ENCODE results near the gene ZNF827. TPM values are rescaled to one million over a fixed set of nuclear protein-coding genes. Genes with fewer than 3 reads are reported as not detected.

Gene ZNF827
- total and polyA plus RNA-seq, 2 of the 13 experiments (the other 11 are each of a cell fraction or from before 2014, with no cell fraction given), result 2.8 TPM

DNA sequence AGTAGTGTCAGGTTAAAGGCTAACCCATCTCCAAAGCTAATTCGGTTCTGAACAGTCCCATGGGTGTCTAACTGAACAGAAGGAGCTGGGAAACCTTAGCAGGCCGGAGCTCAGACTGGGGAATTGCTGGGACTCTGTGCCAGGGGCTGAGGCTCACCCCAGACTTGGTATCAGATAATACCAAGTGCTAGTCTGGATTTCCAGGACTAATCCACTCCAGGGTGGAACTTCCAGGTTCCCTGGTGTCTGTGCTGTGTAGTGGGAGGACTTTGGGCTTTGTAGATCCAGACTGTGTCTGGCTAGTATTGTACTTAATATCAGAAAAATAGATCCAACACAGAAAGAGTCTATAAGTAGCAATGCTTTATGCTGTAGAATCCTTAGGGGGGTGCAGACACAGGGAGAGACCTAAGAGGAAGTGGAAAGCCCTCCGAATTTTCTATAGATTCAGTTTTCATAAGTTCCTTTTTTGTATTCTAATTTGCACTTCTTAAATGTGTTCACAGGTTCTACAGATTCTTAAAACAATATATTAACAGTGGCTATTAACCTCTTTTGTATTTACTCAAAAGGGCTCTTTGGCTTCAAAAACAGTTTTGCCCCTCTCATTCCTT, 4.1 kb downstream of the ZNF827 start:
- BruUV-seq (replicated peaks), result TSS peak; percentile 21
- Histone ChIP-seq H3K9ac (ENCODE audit: insufficient read depth, low read depth, low read length) (no peak overlapping the region), H3K4me2 (ENCODE audit: low read depth, low read length) (no peak overlapping the region), H3K27ac (ENCODE audit: extremely low read length, insufficient read depth, low read length) (no peak overlapping the region), H3K9me3 (ENCODE audit: low read length) (no peaks in the 10 kb centered on the region), H3K4me3 (replicated peaks in 1 of 3; ENCODE audit: insufficient read depth in 1 of 3, low read depth in 2 of 3, low read length in 3 of 3) (no peak overlapping the region), H3K79me2 (ENCODE audit: insufficient read depth, low read length) (peaks cover 30% of the 10 kb centered on the region), H3K27me3 (ENCODE audit: control insufficient read depth in 1 of 2, insufficient read depth in 2 of 2, low read length in 2 of 2) (no peaks in the 10 kb centered on the region; a peak in 1 of 5 replicates), H4K20me1 (ENCODE audit: insufficient read depth, low read length) (0 out of 2 replicates have a peak, but pooled peaks cover 2% of the 10 kb centered on the region), H3K4me1 (ENCODE audit: insufficient read depth, low read length) (peaks cover 35% of the 10 kb centered on the region), H2AFZ (ENCODE audit: low read length) (no peak overlapping the region), H3K36me3 (replicated peaks in 1 of 2; ENCODE audit: control insufficient read depth in 1 of 2, insufficient read depth in 2 of 2, low read length in 2 of 2) (no peaks in the 10 kb centered on the region)
- ATAC-seq (no peak), DNase-seq (ENCODE audit: low spot score) (no peak), FAIRE-seq (no peak)
- ChIA-PET POLR2A (no interaction called here), CTCF (ENCODE audit: low intra/inter-chr PET ratio, low total read pairs) (no interaction called here)
- 98% methylated on average over 3 of the region's 3 CpGs for WGBS (ENCODE audit: low lambda C conversion rate)
- TF ChIP-seq TBX2 (CRISPR knock-in tag; IDR thresholded peaks at IDR 0.05; ENCODE audit: borderline replicate concordance) (no peak), ZNF430 (CRISPR knock-in tag; IDR thresholded peaks at IDR 0.05) (no peak), ZNF7 (CRISPR knock-in tag; IDR thresholded peaks at IDR 0.05) (peak; percentile 32; the same call in 1 of the 2 replicates), RBM39 (IDR thresholded peaks at IDR 0.05; ENCODE audit: low read depth, low read length, poor library complexity, severe bottlenecking) (no peak), U2AF1 (optimal IDR thresholded peaks at IDR 0.05; ENCODE audit: low read depth, low read length) (no peak), KLF9 (CRISPR knock-in tag; IDR thresholded peaks at IDR 0.05; ENCODE audit: low read depth) (no peak), DMAP1 (CRISPR knock-in tag; IDR thresholded peaks at IDR 0.05) (no peak), ELF3 (CRISPR knock-in tag; IDR thresholded peaks at IDR 0.05) (no peak)
- in situ Hi-C loops (cut with HindIII; ENCODE audit: extremely low pct_ligation_motif_present, low pct_unique_long_range_greater_than_20kb), result loop anchor here (10.0 kb wide), 1 partner anchor 200 kb away; no protein-coding TSS in a partner anchor
- intact Hi-C loops (cut with micrococcal nuclease; ENCODE audit: unreplicated experiment), result loop anchor here (5.0 kb wide), 1 partner anchor 42 kb away; no protein-coding TSS in a partner anchor

DNA sequence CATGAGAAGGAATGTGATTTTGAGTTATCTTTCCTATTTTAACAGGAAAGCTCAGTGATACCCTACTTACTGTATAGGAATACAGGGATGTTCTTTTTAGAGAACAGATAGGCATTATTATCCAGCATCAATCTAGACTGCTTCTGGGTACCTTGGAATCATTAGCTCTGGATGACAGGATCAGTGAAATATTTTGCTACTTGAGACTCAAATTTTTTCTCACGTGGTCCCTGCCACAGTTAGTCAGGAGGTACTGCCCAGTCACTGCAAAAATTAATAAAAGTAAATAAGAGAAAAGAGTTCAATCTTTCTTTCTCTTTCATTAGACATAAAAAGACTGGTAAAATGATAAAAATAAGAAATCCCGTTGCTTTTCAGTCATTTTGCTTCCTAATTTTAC, 5.5 kb downstream of the ZNF827 start:
- peaks cover 30% of the 10 kb centered on the region for H3K4me1 ChIP-seq (ENCODE audit: insufficient read depth, low read length)
- no peak overlapping the region for H3K9ac ChIP-seq (ENCODE audit: insufficient read depth, low read depth, low read length)
- no peak for TF ChIP-seq ESRRA (CRISPR knock-in tag; IDR thresholded peaks at IDR 0.05; ENCODE audit: low read depth)
- TF ChIP-seq ZFP90 (CRISPR knock-in tag; IDR thresholded peaks at IDR 0.05; ENCODE audit: borderline replicate concordance), result no peak
- TF ChIP-seq HOXD1 (CRISPR knock-in tag; IDR thresholded peaks at IDR 0.05), result no peak
- TF ChIP-seq ZNF652 (CRISPR knock-in tag; IDR thresholded peaks at IDR 0.05; ENCODE audit: borderline replicate concordance, low read depth), result no peak
- no peak for TF ChIP-seq DNMT3B (CRISPR knock-in tag; conservative IDR thresholded peaks at IDR 0.05)
- no peak for TF ChIP-seq ZNF83 (CRISPR knock-in tag; IDR thresholded peaks at IDR 0.05; ENCODE audit: borderline replicate concordance)
- TF ChIP-seq RFX5 (IDR thresholded peaks at IDR 0.05; ENCODE audit: low read depth, low read length), result no peak
- TF ChIP-seq, protein P1, sequence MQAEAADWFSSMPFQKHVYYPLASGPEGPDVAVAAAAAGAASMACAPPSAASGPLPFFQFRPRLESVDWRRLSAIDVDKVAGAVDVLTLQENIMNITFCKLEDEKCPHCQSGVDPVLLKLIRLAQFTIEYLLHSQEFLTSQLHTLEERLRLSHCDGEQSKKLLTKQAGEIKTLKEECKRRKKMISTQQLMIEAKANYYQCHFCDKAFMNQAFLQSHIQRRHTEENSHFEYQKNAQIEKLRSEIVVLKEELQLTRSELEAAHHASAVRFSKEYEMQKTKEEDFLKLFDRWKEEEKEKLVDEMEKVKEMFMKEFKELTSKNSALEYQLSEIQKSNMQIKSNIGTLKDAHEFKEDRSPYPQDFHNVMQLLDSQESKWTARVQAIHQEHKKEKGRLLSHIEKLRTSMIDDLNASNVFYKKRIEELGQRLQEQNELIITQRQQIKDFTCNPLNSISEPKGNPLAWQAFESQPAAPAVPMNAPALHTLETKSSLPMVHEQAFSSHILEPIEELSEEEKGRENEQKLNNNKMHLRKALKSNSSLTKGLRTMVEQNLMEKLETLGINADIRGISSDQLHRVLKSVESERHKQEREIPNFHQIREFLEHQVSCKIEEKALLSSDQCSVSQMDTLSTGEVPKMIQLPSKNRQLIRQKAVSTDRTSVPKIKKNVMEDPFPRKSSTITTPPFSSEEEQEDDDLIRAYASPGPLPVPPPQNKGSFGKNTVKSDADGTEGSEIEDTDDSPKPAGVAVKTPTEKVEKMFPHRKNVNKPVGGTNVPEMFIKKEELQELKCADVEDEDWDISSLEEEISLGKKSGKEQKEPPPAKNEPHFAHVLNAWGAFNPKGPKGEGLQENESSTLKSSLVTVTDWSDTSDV (CRISPR knock-in tag; IDR thresholded peaks at IDR 0.05), result no peak
- no peak for TF ChIP-seq DNMT1 (CRISPR knock-in tag; IDR thresholded peaks at IDR 0.05)
- TF ChIP-seq ZNF33A (CRISPR knock-in tag; IDR thresholded peaks at IDR 0.05; ENCODE audit: borderline replicate concordance), result no peak
- 0 out of 2 replicates have a peak, but pooled peaks cover 3% of the 10 kb centered on the region for H4K20me1 ChIP-seq (ENCODE audit: insufficient read depth, low read length)
- in situ Hi-C loops (cut with HindIII; ENCODE audit: extremely low pct_ligation_motif_present, low pct_unique_long_range_greater_than_20kb) (loop anchor here (10.0 kb wide), 1 partner anchor 198 kb away; no protein-coding TSS in a partner anchor), intact Hi-C loops (cut with micrococcal nuclease; ENCODE audit: unreplicated experiment) (no loop called here)
- FAIRE-seq (no peak), ATAC-seq (no peak), DNase-seq (ENCODE audit: low spot score) (no peak)
- no peaks in the 10 kb centered on the region; a peak in 1 of 5 replicates for H3K36me3 ChIP-seq (replicated peaks in 1 of 2; ENCODE audit: control insufficient read depth in 1 of 2, insufficient read depth in 2 of 2, low read length in 2 of 2)
- 94% methylated on average over 2 of the region's 2 CpGs for WGBS (ENCODE audit: low lambda C conversion rate)
- H3K27me3 ChIP-seq (ENCODE audit: control insufficient read depth in 1 of 2, insufficient read depth in 2 of 2, low read length in 2 of 2), result no peaks in the 10 kb centered on the region; a peak in 1 of 5 replicates
- no peak overlapping the region for H3K27ac ChIP-seq (ENCODE audit: extremely low read length, insufficient read depth, low read length)
- POLR2A ChIA-PET, result no interaction called here
- BruUV-seq (replicated peaks), result no TSS peak
- H3K4me3 ChIP-seq (replicated peaks in 1 of 3; ENCODE audit: insufficient read depth in 1 of 3, low read depth in 2 of 3, low read length in 3 of 3), result no peak overlapping the region
- no peak overlapping the region for H2AFZ ChIP-seq (ENCODE audit: low read length)
- H3K4me2 ChIP-seq (ENCODE audit: low read depth, low read length), result no peak overlapping the region
- H3K79me2 ChIP-seq (ENCODE audit: insufficient read depth, low read length), result peaks cover 39% of the 10 kb centered on the region
- no peaks in the 10 kb centered on the region for H3K9me3 ChIP-seq (ENCODE audit: low read length)
- CTCF ChIA-PET (ENCODE audit: low intra/inter-chr PET ratio, low total read pairs), result no interaction called here

Data from HepG2 (cell line).